ENCODE data around the gene KCNC4.

GRCh38 chr1:110173466-110174105 is 36.5 kb upstream of the KCNC4 start:
- TF ChIP-seq POLR2A (IDR thresholded peaks at IDR 0.05; ENCODE audit: low read depth) (no peak), CTCF (IDR thresholded peaks at IDR 0.05) (no peak), POLR2AphosphoS5 (IDR thresholded peaks at IDR 0.05) (no peak), EP300 (IDR thresholded peaks at IDR 0.05) (no peak)
